ENCODE measurements around the gene PIK3R4.

PIK3R4 gene

GRCh38 chr3:130746246-130747039 lies at the start of gene PIK3R4:
TSS of gene PIK3R4 (minus strand) at chr3:130746829. CDS start at chr3:130745218, 1,611 bp downstream.
- Histone ChIP-seq H3K36me3 (ENCODE audit: insufficient read depth, low read depth, low read length) (peaks cover 31% of the 10 kb centered on the region), H3K4me3 (ENCODE audit: low read length) (peak within 1 kb of the TSS; percentile 85), H3K9me3 (ENCODE audit: insufficient read depth, low read depth, low read length) (no peaks in the 10 kb centered on the region), H3K9ac (ENCODE audit: low read depth, low read length) (peak within 1 kb of the TSS; percentile 89), H3K27me3 (ENCODE audit: insufficient read depth, low read length) (no peaks in the 10 kb centered on the region), H3K4me1 (ENCODE audit: insufficient read depth, low read length) (peaks cover 3% of the 10 kb centered on the region; the same call in 1 of the 2 replicates), H3K27ac (ENCODE audit: low read length) (peak within 1 kb of the TSS; percentile 25)

GRCh38 chr3:130795396-130795795 lies 48.8 kb upstream of the PIK3R4 start:
- no peaks in the 10 kb centered on the region; the same call in 1 of the 2 replicates for H3K9me3 ChIP-seq (ENCODE audit: insufficient read depth, low read depth, low read length)
- H3K4me1 ChIP-seq (ENCODE audit: insufficient read depth, low read length): peaks cover 15% of the 10 kb centered on the region
- H3K9ac ChIP-seq (ENCODE audit: low read depth, low read length): no peak overlapping the region
- no peak overlapping the region for H3K27ac ChIP-seq (ENCODE audit: low read length)
- no peaks in the 10 kb centered on the region for H3K36me3 ChIP-seq (ENCODE audit: insufficient read depth, low read depth, low read length)
- H3K27me3 ChIP-seq (ENCODE audit: insufficient read depth, low read length): no peaks in the 10 kb centered on the region
- no peak overlapping the region for H3K4me3 ChIP-seq (ENCODE audit: low read length)

DNA sequence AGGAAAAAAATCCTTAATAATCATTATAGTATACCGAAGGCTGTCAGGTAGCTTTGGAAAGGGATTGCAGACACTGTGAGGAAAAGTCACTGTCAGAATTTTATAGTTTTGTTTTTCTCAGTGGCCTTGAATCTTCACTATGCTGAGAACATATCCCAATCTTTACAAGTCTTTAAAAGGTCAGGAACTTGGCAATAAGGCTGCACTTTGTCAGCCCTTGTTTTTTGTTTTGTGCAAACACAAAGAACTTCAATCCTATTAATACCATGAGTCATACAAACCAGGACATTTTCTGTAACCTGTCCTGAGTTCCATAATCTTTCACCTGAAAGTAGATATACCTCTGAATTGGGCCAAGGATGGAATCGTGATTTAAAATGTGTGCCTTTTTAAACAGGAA lies 45.6 kb upstream of the PIK3R4 start:
- Histone ChIP-seq H3K27ac (ENCODE audit: low read length) (no peak overlapping the region), H3K9me3 (ENCODE audit: insufficient read depth, low read depth, low read length) (no peaks in the 10 kb centered on the region; the same call in 1 of the 2 replicates), H3K27me3 (ENCODE audit: insufficient read depth, low read length) (no peaks in the 10 kb centered on the region), H3K4me1 (ENCODE audit: insufficient read depth, low read length) (peaks cover 18% of the 10 kb centered on the region), H3K36me3 (ENCODE audit: insufficient read depth, low read depth, low read length) (no peaks in the 10 kb centered on the region), H3K4me3 (ENCODE audit: low read length) (no peak overlapping the region), H3K9ac (ENCODE audit: low read depth, low read length) (no peak overlapping the region)

GRCh38 chr3:130789782-130790322 lies 43.2 kb upstream of the PIK3R4 start:
- Histone ChIP-seq H3K36me3 (ENCODE audit: insufficient read depth, low read depth, low read length) (no peaks in the 10 kb centered on the region), H3K4me3 (ENCODE audit: low read length) (no peak overlapping the region), H3K9ac (ENCODE audit: low read depth, low read length) (no peak overlapping the region), H3K9me3 (ENCODE audit: insufficient read depth, low read depth, low read length) (no peaks in the 10 kb centered on the region), H3K4me1 (ENCODE audit: insufficient read depth, low read length) (peaks cover 6% of the 10 kb centered on the region; the same call in 1 of the 2 replicates), H3K27ac (ENCODE audit: low read length) (no peak overlapping the region), H3K27me3 (ENCODE audit: insufficient read depth, low read length) (no peaks in the 10 kb centered on the region)

DNA sequence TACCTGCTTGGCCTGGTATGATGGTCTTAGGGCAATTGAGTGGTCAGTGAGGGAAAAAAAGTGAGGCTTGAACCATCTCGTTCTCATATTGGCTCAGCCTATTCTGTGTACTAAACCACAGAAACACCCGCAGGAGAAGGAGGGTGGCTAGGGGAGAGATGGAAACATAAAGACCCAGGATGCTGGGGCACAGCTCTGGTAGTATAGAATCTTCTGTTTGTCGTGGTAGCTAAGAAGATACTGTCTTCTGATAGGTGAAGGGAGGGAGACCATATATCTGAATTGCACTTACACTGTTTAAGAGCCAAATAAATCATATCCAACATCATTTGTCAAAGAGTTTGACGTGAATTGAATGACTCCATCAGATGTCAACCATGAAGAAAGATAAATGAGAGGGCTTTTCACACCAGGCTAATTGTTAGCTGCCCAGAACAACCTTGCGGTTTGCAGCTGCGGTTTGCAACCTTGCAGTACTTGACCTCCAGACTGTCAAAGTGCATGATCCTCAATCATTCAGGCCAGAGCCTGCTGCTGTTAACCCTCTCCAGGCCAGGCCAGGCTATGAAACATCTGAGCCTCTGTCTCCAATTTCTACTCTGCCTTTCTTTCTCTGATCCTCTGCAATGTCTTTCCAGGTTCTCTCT lies 40.9 kb upstream of the PIK3R4 start:
- Histone ChIP-seq H3K4me1 (ENCODE audit: insufficient read depth, low read length) (peaks cover 4% of the 10 kb centered on the region; the same call in 1 of the 2 replicates), H3K9me3 (ENCODE audit: insufficient read depth, low read depth, low read length) (no peaks in the 10 kb centered on the region), H3K36me3 (ENCODE audit: insufficient read depth, low read depth, low read length) (no peaks in the 10 kb centered on the region), H3K4me3 (ENCODE audit: low read length) (no peak overlapping the region), H3K27me3 (ENCODE audit: insufficient read depth, low read length) (no peaks in the 10 kb centered on the region), H3K9ac (ENCODE audit: low read depth, low read length) (no peak overlapping the region), H3K27ac (ENCODE audit: low read length) (no peak overlapping the region)

- Histone ChIP-seq H3K9me3 (ENCODE audit: insufficient read depth, low read depth, low read length) (no peaks in the 10 kb centered on the region), H3K4me3 (ENCODE audit: low read length) (no peak overlapping the region), H3K36me3 (ENCODE audit: insufficient read depth, low read depth, low read length) (no peaks in the 10 kb centered on the region), H3K4me1 (ENCODE audit: insufficient read depth, low read length) (peaks cover 4% of the 10 kb centered on the region; the same call in 1 of the 2 replicates), H3K27ac (ENCODE audit: low read length) (no peak overlapping the region), H3K9ac (ENCODE audit: low read depth, low read length) (no peak overlapping the region), H3K27me3 (ENCODE audit: insufficient read depth, low read length) (no peaks in the 10 kb centered on the region)
Measured at GRCh38 chr3:130786306-130786705, 39.7 kb upstream of the PIK3R4 start.

- Histone ChIP-seq H3K9ac (ENCODE audit: low read depth, low read length) (no peak overlapping the region), H3K9me3 (ENCODE audit: insufficient read depth, low read depth, low read length) (no peaks in the 10 kb centered on the region), H3K27ac (ENCODE audit: low read length) (no peak overlapping the region), H3K4me3 (ENCODE audit: low read length) (no peak overlapping the region), H3K36me3 (ENCODE audit: insufficient read depth, low read depth, low read length) (no peaks in the 10 kb centered on the region), H3K4me1 (ENCODE audit: insufficient read depth, low read length) (no peaks in the 10 kb centered on the region), H3K27me3 (ENCODE audit: insufficient read depth, low read length) (no peaks in the 10 kb centered on the region)
Measured at GRCh38 chr3:130783629-130784028, 37.0 kb upstream of the PIK3R4 start.

DNA sequence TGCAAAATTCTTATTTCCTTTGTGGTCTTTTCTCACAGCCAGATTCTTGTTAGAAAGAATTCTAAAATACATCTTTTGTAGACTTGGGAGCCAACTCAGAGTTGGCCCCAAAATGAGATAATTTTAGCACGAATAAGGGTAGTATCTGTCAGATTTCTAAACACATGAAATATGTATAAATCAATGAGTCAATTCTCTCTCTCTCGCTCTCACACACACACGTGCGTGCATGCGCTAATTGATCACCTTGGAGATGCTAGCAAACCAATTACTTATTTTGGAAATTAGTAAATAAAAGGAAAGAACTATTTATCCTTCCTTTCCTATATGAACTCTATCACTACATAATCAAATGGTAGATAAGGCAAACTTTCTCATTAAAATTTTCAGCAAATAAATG lies 32.9 kb upstream of the PIK3R4 start:
- no peak overlapping the region for H3K27ac ChIP-seq (ENCODE audit: low read length)
- H3K36me3 ChIP-seq (ENCODE audit: insufficient read depth, low read depth, low read length): no peaks in the 10 kb centered on the region
- no peak overlapping the region for H3K4me3 ChIP-seq (ENCODE audit: low read length)
- no peaks in the 10 kb centered on the region for H3K9me3 ChIP-seq (ENCODE audit: insufficient read depth, low read depth, low read length)
- no peak overlapping the region for H3K9ac ChIP-seq (ENCODE audit: low read depth, low read length)
- H3K27me3 ChIP-seq (ENCODE audit: insufficient read depth, low read length): no peaks in the 10 kb centered on the region
- no peaks in the 10 kb centered on the region for H3K4me1 ChIP-seq (ENCODE audit: insufficient read depth, low read length)

- Histone ChIP-seq H3K27me3 (ENCODE audit: insufficient read depth, low read length) (no peaks in the 10 kb centered on the region), H3K4me1 (ENCODE audit: insufficient read depth, low read length) (no peaks in the 10 kb centered on the region), H3K36me3 (ENCODE audit: insufficient read depth, low read depth, low read length) (no peaks in the 10 kb centered on the region), H3K27ac (ENCODE audit: low read length) (no peak overlapping the region), H3K4me3 (ENCODE audit: low read length) (no peak overlapping the region), H3K9ac (ENCODE audit: low read depth, low read length) (no peak overlapping the region), H3K9me3 (ENCODE audit: insufficient read depth, low read depth, low read length) (no peaks in the 10 kb centered on the region)
Measured at GRCh38 chr3:130779031-130779430, 32.4 kb upstream of the PIK3R4 start.

DNA sequence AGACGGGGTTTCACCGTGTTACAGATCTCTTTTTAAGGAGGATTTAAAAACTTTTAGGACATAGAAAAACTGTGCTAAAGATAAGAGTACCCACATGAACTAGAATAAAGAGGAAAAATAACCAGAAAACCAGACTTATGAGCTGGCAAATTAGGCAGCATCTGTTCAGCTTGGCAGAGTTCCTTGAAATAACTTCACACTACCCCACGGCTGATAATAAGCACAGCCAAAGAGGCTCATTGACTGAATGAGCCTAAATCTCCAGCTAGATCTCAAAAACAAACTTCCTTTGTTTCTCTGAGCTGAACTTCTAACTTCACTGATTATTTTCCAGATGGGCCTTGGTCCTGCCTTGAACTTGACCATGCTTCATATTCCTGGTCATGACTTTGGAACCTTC lies 26.7 kb upstream of the PIK3R4 start:
- Histone ChIP-seq H3K36me3 (ENCODE audit: insufficient read depth, low read depth, low read length) (no peaks in the 10 kb centered on the region), H3K9ac (ENCODE audit: low read depth, low read length) (no peak overlapping the region), H3K27me3 (ENCODE audit: insufficient read depth, low read length) (0 out of 2 replicates have a peak, but pooled peaks cover 4% of the 10 kb centered on the region), H3K9me3 (ENCODE audit: insufficient read depth, low read depth, low read length) (no peaks in the 10 kb centered on the region), H3K4me3 (ENCODE audit: low read length) (no peak overlapping the region), H3K4me1 (ENCODE audit: insufficient read depth, low read length) (no peaks in the 10 kb centered on the region), H3K27ac (ENCODE audit: low read length) (no peak overlapping the region)

GRCh38 chr3:130772129-130772528 lies 25.5 kb upstream of the PIK3R4 start:
- Histone ChIP-seq H3K9ac (ENCODE audit: low read depth, low read length) (no peak overlapping the region), H3K27ac (ENCODE audit: low read length) (no peak overlapping the region), H3K27me3 (ENCODE audit: insufficient read depth, low read length) (0 out of 2 replicates have a peak, but pooled peaks cover 4% of the 10 kb centered on the region), H3K36me3 (ENCODE audit: insufficient read depth, low read depth, low read length) (no peaks in the 10 kb centered on the region), H3K4me3 (ENCODE audit: low read length) (no peak overlapping the region), H3K4me1 (ENCODE audit: insufficient read depth, low read length) (no peaks in the 10 kb centered on the region), H3K9me3 (ENCODE audit: insufficient read depth, low read depth, low read length) (no peaks in the 10 kb centered on the region)

Measured in iPS-20b (cell line).